K562 (cell line): ENCODE measurements around the gene SNX20. TPM values are rescaled to one million over a fixed set of nuclear protein-coding genes. Genes with fewer than 3 reads are reported as not detected.

ENCODE experiments used
- ARHGAP35 ChIP-seq: fragments of 450-650 bp; IDR thresholded peaks from 2 replicates; pipeline ENCODE4 v1.6.1; 2018; ENCODE audit not compliant: partially characterized antibody
- ARID2 ChIP-seq: fragments of 450-650 bp; IDR thresholded peaks from 2 replicates; pipeline ENCODE4 v1.6.1; 2017; ENCODE audit warnings: antibody characterized with exemption, mild to moderate bottlenecking
- CBFA2T2 ChIP-seq: fragments of 450-650 bp; conservative IDR thresholded peaks from 2 replicates; pipeline ENCODE4 v1.6.1; 2017; ENCODE audit warnings: mild to moderate bottlenecking
- ELK3 ChIP-seq: fragments of 450-650 bp; formaldehyde crosslinking; IDR thresholded peaks from 2 replicates; pipeline ENCODE4 v1.4.0; 2020; ENCODE audit warnings: mild to moderate bottlenecking
- ETS2 ChIP-seq: IDR thresholded peaks from 2 replicates; pipeline ENCODE4 v1.6.1; 2016; ENCODE audit warnings: borderline replicate concordance, missing genetic modification characterization, mild to moderate bottlenecking, moderate library complexity, missing compliant biosample characterization; ENCODE audit not compliant: poor library complexity, severe bottlenecking
- MCM2 ChIP-seq: fragments of 450-650 bp; IDR thresholded peaks from 2 replicates; pipeline ENCODE4 v1.6.1; 2017; ENCODE audit warnings: low read depth, mild to moderate bottlenecking
- SAFB2 ChIP-seq: fragments of 200-400 bp; formaldehyde crosslinking; IDR thresholded peaks from 2 replicates; pipeline ENCODE4 v1.6.1; 2018; ENCODE audit warnings: borderline replicate concordance, low read length, low read depth, moderate library complexity; ENCODE audit not compliant: severe bottlenecking
- TSC22D4 ChIP-seq: fragments of 450-650 bp; IDR thresholded peaks from 2 replicates; pipeline ENCODE4 v1.6.1; 2016; ENCODE audit warnings: missing genetic modification characterization, missing biosample characterization, control low read depth
- ZBTB40 ChIP-seq, 2 experiments: fragments of 450-650 bp in 1 of 2; sonication (generic) in 1 of 2; formaldehyde crosslinking in 1 of 2; IDR thresholded peaks; 2 replicates each; pipeline versions ENCODE4 v1.7.1 to v1.9.0; 2016 to 2022; ENCODE audit warnings: inconsistent platforms in 1 of 2, mild to moderate bottlenecking in 1 of 2, missing genetic modification reagents in 1 of 2
- ZNF699 ChIP-seq: fragments of 250-450 bp; sonication (Bioruptor Pico); IDR thresholded peaks from 2 replicates; pipeline ENCODE4 v1.8.0; 2021; ENCODE audit warnings: mild to moderate bottlenecking, moderate library complexity; ENCODE audit not compliant: insufficient replicate concordance
- polyA plus RNA-seq, 8 experiments: library from polyadenylated mRNA; depleted of rRNA in 4 of 8; stranded (reverse) in 5 of 8; unstranded in 3 of 8; fragments of >200 nt; fragmentation: Nextera tagmentation in 2 of 8; fragmentation: Illumina TruSeq in 1 of 8; extraction: Ambion mirVana in 2 of 8; extraction: Trizol in 1 of 8; gene quantifications; 2 replicates each; pipeline versions ENCODE4 v1.2.1 to v1.2.3, GENCODE V29; 2011 to 2014; ENCODE audit warnings: inconsistent platforms in 1 of 8, missing spikeins in 1 of 8
- total RNA-seq, 7 experiments: library from RNA; depleted of rRNA in 6 of 7; stranded (reverse); fragments of >200 nt in 6 of 7; fragmentation: Illumina TruSeq in 2 of 7; extraction: Trizol in 2 of 7; gene quantifications; 2 replicates each; pipeline versions ENCODE4 v1.2.1 to v1.2.3, GENCODE V29; 2011 to 2021; ENCODE audit warnings: low replicate concordance in 1 of 7

SNX20 gene
- total and polyA plus RNA-seq, 9 of the 15 experiments (the other 6 are each of a cell fraction or from before 2014, with no cell fraction given) = 0.04 to 0.07 TPM; not detected in 7

GRCh38 chr16:50664270-50664669 is 16.8 kb downstream of the SNX20 start (continued):
- TF ChIP-seq ZBTB40 (IDR thresholded peaks at IDR 0.05) = no peak
- TF ChIP-seq ZBTB40 (CRISPR knock-in tag; IDR thresholded peaks at IDR 0.05) = no peak
- TF ChIP-seq ARHGAP35 = no peak
- TF ChIP-seq SAFB2 = no peak
- no peak for TF ChIP-seq ETS2 (tag)
- no peak for TF ChIP-seq ARID2
- TF ChIP-seq ZNF699 (CRISPR knock-in tag) = no peak
- TF ChIP-seq MCM2 = no peak
- TF ChIP-seq TSC22D4 = no peak
- TF ChIP-seq CBFA2T2 = no peak
- TF ChIP-seq ELK3 (CRISPR knock-in tag) = no peak
